IMR-90 (cell line): ENCODE data around the gene CENPP.

Experiments
- BHLHE40 ChIP-seq: fragments of 150-350 bp; IDR thresholded peaks from 2 replicates; pipeline ENCODE4 v1.6.1; 2016; ENCODE audit warnings: mild to moderate bottlenecking, low read depth, low read length
- CEBPB ChIP-seq: IDR thresholded peaks from 2 replicates; pipeline ENCODE4 v1.6.1; 2012; ENCODE audit warnings: low read depth, low read length, improper control_type of control experiment
- FOS ChIP-seq: fragments of 150-350 bp; IDR thresholded peaks from 2 replicates; pipeline ENCODE4 v1.6.1; 2016; ENCODE audit warnings: low read depth, low read length
- MAFK ChIP-seq: IDR thresholded peaks from 2 replicates; pipeline ENCODE4 v1.6.1; 2012; ENCODE audit warnings: low read depth, low read length, improper control_type of control experiment
- MAZ ChIP-seq: IDR thresholded peaks from 2 replicates; pipeline ENCODE4 v1.6.1; 2012; ENCODE audit warnings: low read depth, mild to moderate bottlenecking, low read length, improper control_type of control experiment, moderate library complexity, borderline replicate concordance
- MXI1 ChIP-seq: IDR thresholded peaks from 2 replicates; pipeline ENCODE4 v1.6.1; 2012; ENCODE audit warnings: low read depth, mild to moderate bottlenecking, low read length, moderate library complexity, borderline replicate concordance
- POLR2A ChIP-seq: IDR thresholded peaks from 2 replicates; pipeline ENCODE4 v1.6.1; 2012; ENCODE audit warnings: mild to moderate bottlenecking, low read depth, low read length
- RAD21 ChIP-seq: IDR thresholded peaks from 2 replicates; pipeline ENCODE4 v1.6.1; 2012; ENCODE audit warnings: low read length, improper control_type of control experiment
- RCOR1 ChIP-seq: IDR thresholded peaks from 2 replicates; pipeline ENCODE4 v1.6.1; 2012; ENCODE audit warnings: mild to moderate bottlenecking, low read length, improper control_type of control experiment; ENCODE audit not compliant: insufficient replicate concordance
- RFX5 ChIP-seq: IDR thresholded peaks from 2 replicates; pipeline ENCODE4 v1.8.0; 2012; ENCODE audit warnings: low read depth, mild to moderate bottlenecking, low read length, moderate library complexity
- SMC3 ChIP-seq: fragments of 150-350 bp; IDR thresholded peaks from 2 replicates; pipeline ENCODE4 v1.6.1; 2016; ENCODE audit warnings: low read depth, mild to moderate bottlenecking, antibody characterized with exemption, low read length, moderate library complexity
- TF ChIP-seq, protein P1 (sequence below): conservative IDR thresholded peaks from 2 replicates; pipeline ENCODE4 v1.5.1; 2012; ENCODE audit warnings: mild to moderate bottlenecking, low read depth, low read length, improper control_type of control experiment
- TF ChIP-seq, protein P2 (sequence below): fragments of 150-350 bp; IDR thresholded peaks from 2 replicates; pipeline ENCODE4 v1.6.1; 2016; ENCODE audit warnings: low read depth, mild to moderate bottlenecking, low read length, moderate library complexity, borderline replicate concordance
- TF ChIP-seq, protein P3 (sequence below): fragments of 150-350 bp; IDR thresholded peaks from 2 replicates; pipeline ENCODE4 v1.6.1; 2017; ENCODE audit warnings: mild to moderate bottlenecking, antibody characterized with exemption, low read length, low read depth

DNA sequence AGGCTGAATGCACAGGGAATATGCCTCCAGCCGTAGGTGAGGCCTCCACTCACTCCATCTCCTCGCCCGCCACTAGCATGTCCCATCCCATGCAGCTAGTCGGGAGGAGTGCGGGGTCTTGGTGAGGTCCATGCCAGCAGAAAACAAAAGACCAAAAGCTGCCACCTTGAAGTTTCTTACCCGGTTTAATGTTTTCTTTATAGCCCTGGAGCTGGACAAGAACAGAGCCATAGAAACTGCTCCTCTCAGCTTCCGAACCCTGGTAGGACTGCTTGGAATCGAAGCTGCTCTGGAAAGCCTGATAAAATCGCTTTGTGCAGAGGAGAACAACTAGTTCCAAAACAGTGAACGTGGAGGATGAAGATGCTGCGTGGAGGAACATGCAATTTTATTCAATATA, 287.1 kb downstream of the CENPP start:
- TF ChIP-seq, protein P1, sequence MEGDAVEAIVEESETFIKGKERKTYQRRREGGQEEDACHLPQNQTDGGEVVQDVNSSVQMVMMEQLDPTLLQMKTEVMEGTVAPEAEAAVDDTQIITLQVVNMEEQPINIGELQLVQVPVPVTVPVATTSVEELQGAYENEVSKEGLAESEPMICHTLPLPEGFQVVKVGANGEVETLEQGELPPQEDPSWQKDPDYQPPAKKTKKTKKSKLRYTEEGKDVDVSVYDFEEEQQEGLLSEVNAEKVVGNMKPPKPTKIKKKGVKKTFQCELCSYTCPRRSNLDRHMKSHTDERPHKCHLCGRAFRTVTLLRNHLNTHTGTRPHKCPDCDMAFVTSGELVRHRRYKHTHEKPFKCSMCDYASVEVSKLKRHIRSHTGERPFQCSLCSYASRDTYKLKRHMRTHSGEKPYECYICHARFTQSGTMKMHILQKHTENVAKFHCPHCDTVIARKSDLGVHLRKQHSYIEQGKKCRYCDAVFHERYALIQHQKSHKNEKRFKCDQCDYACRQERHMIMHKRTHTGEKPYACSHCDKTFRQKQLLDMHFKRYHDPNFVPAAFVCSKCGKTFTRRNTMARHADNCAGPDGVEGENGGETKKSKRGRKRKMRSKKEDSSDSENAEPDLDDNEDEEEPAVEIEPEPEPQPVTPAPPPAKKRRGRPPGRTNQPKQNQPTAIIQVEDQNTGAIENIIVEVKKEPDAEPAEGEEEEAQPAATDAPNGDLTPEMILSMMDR = no peak
- no peak for TF ChIP-seq RAD21
- TF ChIP-seq MXI1 = no peak
- no peak for TF ChIP-seq POLR2A
- TF ChIP-seq RCOR1 = no peak
- TF ChIP-seq RFX5 = no peak
- TF ChIP-seq SMC3 = no peak
- TF ChIP-seq, protein P2, sequence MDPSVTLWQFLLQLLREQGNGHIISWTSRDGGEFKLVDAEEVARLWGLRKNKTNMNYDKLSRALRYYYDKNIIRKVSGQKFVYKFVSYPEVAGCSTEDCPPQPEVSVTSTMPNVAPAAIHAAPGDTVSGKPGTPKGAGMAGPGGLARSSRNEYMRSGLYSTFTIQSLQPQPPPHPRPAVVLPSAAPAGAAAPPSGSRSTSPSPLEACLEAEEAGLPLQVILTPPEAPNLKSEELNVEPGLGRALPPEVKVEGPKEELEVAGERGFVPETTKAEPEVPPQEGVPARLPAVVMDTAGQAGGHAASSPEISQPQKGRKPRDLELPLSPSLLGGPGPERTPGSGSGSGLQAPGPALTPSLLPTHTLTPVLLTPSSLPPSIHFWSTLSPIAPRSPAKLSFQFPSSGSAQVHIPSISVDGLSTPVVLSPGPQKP = no peak
- no peak for TF ChIP-seq FOS
- no peak for TF ChIP-seq MAZ
- TF ChIP-seq, protein P3, sequence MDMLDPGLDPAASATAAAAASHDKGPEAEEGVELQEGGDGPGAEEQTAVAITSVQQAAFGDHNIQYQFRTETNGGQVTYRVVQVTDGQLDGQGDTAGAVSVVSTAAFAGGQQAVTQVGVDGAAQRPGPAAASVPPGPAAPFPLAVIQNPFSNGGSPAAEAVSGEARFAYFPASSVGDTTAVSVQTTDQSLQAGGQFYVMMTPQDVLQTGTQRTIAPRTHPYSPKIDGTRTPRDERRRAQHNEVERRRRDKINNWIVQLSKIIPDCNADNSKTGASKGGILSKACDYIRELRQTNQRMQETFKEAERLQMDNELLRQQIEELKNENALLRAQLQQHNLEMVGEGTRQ = no peak
- no peak for TF ChIP-seq CEBPB
- TF ChIP-seq BHLHE40 = no peak
- TF ChIP-seq MAFK = no peak
